Measurements from ENCODE around the gene PGAP2. TPM values are rescaled to one million over a fixed set of nuclear protein-coding genes. Genes with fewer than 3 reads are reported as not detected.
A peak's percentile ranks its signal among the peaks of the same experiment; 100 is the strongest.

The PGAP2 gene
- total and polyA plus RNA-seq, 2 of the 13 experiments (the other 11 are each of a cell fraction or from before 2014, with no cell fraction given) = 21.5 to 47.8 TPM

GRCh38 chr11:3841426-3842350, 33.3 kb downstream of the PGAP2 start (continued):
- TF ChIP-seq, protein P1, sequence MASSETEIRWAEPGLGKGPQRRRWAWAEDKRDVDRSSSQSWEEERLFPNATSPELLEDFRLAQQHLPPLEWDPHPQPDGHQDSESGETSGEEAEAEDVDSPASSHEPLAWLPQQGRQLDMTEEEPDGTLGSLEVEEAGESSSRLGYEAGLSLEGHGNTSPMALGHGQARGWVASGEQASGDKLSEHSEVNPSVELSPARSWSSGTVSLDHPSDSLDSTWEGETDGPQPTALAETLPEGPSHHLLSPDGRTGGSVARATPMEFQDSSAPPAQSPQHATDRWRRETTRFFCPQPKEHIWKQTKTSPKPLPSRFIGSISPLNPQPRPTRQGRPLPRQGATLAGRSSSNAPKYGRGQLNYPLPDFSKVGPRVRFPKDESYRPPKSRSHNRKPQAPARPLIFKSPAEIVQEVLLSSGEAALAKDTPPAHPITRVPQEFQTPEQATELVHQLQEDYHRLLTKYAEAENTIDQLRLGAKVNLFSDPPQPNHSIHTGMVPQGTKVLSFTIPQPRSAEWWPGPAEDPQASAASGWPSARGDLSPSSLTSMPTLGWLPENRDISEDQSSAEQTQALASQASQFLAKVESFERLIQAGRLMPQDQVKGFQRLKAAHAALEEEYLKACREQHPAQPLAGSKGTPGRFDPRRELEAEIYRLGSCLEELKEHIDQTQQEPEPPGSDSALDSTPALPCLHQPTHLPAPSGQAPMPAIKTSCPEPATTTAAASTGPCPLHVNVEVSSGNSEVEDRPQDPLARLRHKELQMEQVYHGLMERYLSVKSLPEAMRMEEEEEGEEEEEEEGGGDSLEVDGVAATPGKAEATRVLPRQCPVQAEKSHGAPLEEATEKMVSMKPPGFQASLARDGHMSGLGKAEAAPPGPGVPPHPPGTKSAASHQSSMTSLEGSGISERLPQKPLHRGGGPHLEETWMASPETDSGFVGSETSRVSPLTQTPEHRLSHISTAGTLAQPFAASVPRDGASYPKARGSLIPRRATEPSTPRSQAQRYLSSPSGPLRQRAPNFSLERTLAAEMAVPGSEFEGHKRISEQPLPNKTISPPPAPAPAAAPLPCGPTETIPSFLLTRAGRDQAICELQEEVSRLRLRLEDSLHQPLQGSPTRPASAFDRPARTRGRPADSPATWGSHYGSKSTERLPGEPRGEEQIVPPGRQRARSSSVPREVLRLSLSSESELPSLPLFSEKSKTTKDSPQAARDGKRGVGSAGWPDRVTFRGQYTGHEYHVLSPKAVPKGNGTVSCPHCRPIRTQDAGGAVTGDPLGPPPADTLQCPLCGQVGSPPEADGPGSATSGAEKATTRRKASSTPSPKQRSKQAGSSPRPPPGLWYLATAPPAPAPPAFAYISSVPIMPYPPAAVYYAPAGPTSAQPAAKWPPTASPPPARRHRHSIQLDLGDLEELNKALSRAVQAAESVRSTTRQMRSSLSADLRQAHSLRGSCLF (CRISPR knock-in tag; IDR thresholded peaks at IDR 0.05; ENCODE audit: borderline replicate concordance) = no peak
- TF ChIP-seq KMT2A (CRISPR knock-in tag; IDR thresholded peaks at IDR 0.05) (peak; percentile 39; the same call in 1 of the 2 replicates), NFYC (CRISPR knock-in tag; IDR thresholded peaks at IDR 0.05) (peak; percentile 34; the same call in 1 of the 2 replicates), ZBTB4 (CRISPR knock-in tag; IDR thresholded peaks at IDR 0.05; ENCODE audit: borderline replicate concordance) (peak; percentile 24; the same call in 1 of the 2 replicates), TBL1XR1 (IDR thresholded peaks at IDR 0.05; ENCODE audit: borderline replicate concordance, low read length, partially characterized antibody) (no peak), LBX2 (CRISPR knock-in tag; IDR thresholded peaks at IDR 0.05; ENCODE audit: borderline replicate concordance) (no peak), TFE3 (CRISPR knock-in tag; IDR thresholded peaks at IDR 0.05) (peak; percentile 67), ZNF441 (CRISPR knock-in tag; IDR thresholded peaks at IDR 0.05; ENCODE audit: borderline replicate concordance) (peak; percentile 61; the same call in 1 of the 2 replicates), MIER2 (CRISPR knock-in tag; IDR thresholded peaks at IDR 0.05) (peak; percentile 51; the same call in 1 of the 2 replicates), ZNF616 (CRISPR knock-in tag; IDR thresholded peaks at IDR 0.05; ENCODE audit: low read depth) (peak; percentile 44; the same call in 1 of the 2 replicates), ZNF558 (CRISPR knock-in tag; IDR thresholded peaks at IDR 0.05; ENCODE audit: borderline replicate concordance) (peak; percentile 100; the same call in 1 of the 2 replicates), CCAR2 (optimal IDR thresholded peaks at IDR 0.05; ENCODE audit: low read depth, low read length) (no peak), GATAD1 (CRISPR knock-in tag; IDR thresholded peaks at IDR 0.05) (peak; percentile 46)
- TF ChIP-seq, protein P2, sequence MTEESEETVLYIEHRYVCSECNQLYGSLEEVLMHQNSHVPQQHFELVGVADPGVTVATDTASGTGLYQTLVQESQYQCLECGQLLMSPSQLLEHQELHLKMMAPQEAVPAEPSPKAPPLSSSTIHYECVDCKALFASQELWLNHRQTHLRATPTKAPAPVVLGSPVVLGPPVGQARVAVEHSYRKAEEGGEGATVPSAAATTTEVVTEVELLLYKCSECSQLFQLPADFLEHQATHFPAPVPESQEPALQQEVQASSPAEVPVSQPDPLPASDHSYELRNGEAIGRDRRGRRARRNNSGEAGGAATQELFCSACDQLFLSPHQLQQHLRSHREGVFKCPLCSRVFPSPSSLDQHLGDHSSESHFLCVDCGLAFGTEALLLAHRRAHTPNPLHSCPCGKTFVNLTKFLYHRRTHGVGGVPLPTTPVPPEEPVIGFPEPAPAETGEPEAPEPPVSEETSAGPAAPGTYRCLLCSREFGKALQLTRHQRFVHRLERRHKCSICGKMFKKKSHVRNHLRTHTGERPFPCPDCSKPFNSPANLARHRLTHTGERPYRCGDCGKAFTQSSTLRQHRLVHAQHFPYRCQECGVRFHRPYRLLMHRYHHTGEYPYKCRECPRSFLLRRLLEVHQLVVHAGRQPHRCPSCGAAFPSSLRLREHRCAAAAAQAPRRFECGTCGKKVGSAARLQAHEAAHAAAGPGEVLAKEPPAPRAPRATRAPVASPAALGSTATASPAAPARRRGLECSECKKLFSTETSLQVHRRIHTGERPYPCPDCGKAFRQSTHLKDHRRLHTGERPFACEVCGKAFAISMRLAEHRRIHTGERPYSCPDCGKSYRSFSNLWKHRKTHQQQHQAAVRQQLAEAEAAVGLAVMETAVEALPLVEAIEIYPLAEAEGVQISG (CRISPR knock-in tag; IDR thresholded peaks at IDR 0.05) = peak; percentile 63; the same call in 1 of the 2 replicates

Data from HepG2 (cell line).